Measurements from ENCODE around the gene GABBR2.
"Not testable (repeated sequence)": the region's sequence is repeated elsewhere in the genome, so short reads cannot be mapped to it uniquely, and the experiment has no call there.

GABBR2 gene

GRCh38 chr9:98283143-98283542 lies 425.6 kb downstream of the GABBR2 start:
- in situ Hi-C loops (cut with MboI; ENCODE audit: low sequenced_read_pairs) = not testable (repeated sequence)

- in situ Hi-C loops (cut with MboI; ENCODE audit: low sequenced_read_pairs) = no loop called here
Observed at GRCh38 chr9:98281281-98281680, 427.5 kb downstream of the GABBR2 start.

GRCh38 chr9:98280574-98280973 lies 428.2 kb downstream of the GABBR2 start:
- in situ Hi-C loops (cut with MboI; ENCODE audit: low sequenced_read_pairs) = no loop called here

GRCh38 chr9:98280162-98280561 lies 428.6 kb downstream of the GABBR2 start:
- in situ Hi-C loops (cut with MboI; ENCODE audit: low sequenced_read_pairs) = no loop called here

- in situ Hi-C loops (cut with MboI; ENCODE audit: low sequenced_read_pairs) = no loop called here
Observed at GRCh38 chr9:98276907-98277469, 431.7 kb downstream of the GABBR2 start.

GRCh38 chr9:98275159-98275558 lies 433.6 kb downstream of the GABBR2 start:
- in situ Hi-C loops (cut with MboI; ENCODE audit: low sequenced_read_pairs) = no loop called here

GRCh38 chr9:98272083-98272482 lies 436.7 kb downstream of the GABBR2 start:
- in situ Hi-C loops (cut with MboI; ENCODE audit: low sequenced_read_pairs) = loop anchor here (25.0 kb wide), 1 partner anchor 585 kb away; the partner anchor contains the start of gene XPA

GRCh38 chr9:98271479-98271878 lies 437.3 kb downstream of the GABBR2 start:
- in situ Hi-C loops (cut with MboI; ENCODE audit: low sequenced_read_pairs) = loop anchor here (25.0 kb wide), 1 partner anchor 584 kb away; the partner anchor contains the start of gene XPA

- in situ Hi-C loops (cut with MboI; ENCODE audit: low sequenced_read_pairs) = loop anchor here (25.0 kb wide), 1 partner anchor 583 kb away; the partner anchor contains the start of gene XPA
Observed at GRCh38 chr9:98270284-98270683, 438.5 kb downstream of the GABBR2 start.

GRCh38 chr9:98269652-98270051 lies 439.1 kb downstream of the GABBR2 start:
- in situ Hi-C loops (cut with MboI; ENCODE audit: low sequenced_read_pairs) = loop anchor here (25.0 kb wide), 1 partner anchor 582 kb away; the partner anchor contains the start of gene XPA

GRCh38 chr9:98267556-98267955 lies 441.2 kb downstream of the GABBR2 start:
- in situ Hi-C loops (cut with MboI; ENCODE audit: low sequenced_read_pairs) = loop anchor here (25.0 kb wide), 1 partner anchor 580 kb away; the partner anchor contains the start of gene XPA

- in situ Hi-C loops (cut with MboI; ENCODE audit: low sequenced_read_pairs) = loop anchor here (25.0 kb wide), 1 partner anchor 577 kb away; the partner anchor contains the start of gene XPA
Observed at GRCh38 chr9:98264516-98264915, 444.2 kb downstream of the GABBR2 start.

GRCh38 chr9:98263482-98264357 lies 445.0 kb downstream of the GABBR2 start:
- in situ Hi-C loops (cut with MboI; ENCODE audit: low sequenced_read_pairs) = loop anchor here (25.0 kb wide), 1 partner anchor 576 kb away; the partner anchor contains the start of gene XPA

GRCh38 chr9:98263080-98263479 lies 445.7 kb downstream of the GABBR2 start:
- in situ Hi-C loops (cut with MboI; ENCODE audit: low sequenced_read_pairs) = loop anchor here (25.0 kb wide), 1 partner anchor 576 kb away; the partner anchor contains the start of gene XPA

- in situ Hi-C loops (cut with MboI; ENCODE audit: low sequenced_read_pairs) = loop anchor here (25.0 kb wide), 1 partner anchor 575 kb away; the partner anchor contains the start of gene XPA
Observed at GRCh38 chr9:98262056-98262455, 446.7 kb downstream of the GABBR2 start.

GRCh38 chr9:98260635-98261034 lies 448.1 kb downstream of the GABBR2 start:
- in situ Hi-C loops (cut with MboI; ENCODE audit: low sequenced_read_pairs) = loop anchor here (25.0 kb wide), 1 partner anchor 573 kb away; the partner anchor contains the start of gene XPA

- in situ Hi-C loops (cut with MboI; ENCODE audit: low sequenced_read_pairs) = loop anchor here (10.0 to 25.0 kb wide), 2 partner anchors 185 to 572 kb away; partner anchors contain the start of gene XPA
Observed at GRCh38 chr9:98259791-98260190, 448.9 kb downstream of the GABBR2 start.

- in situ Hi-C loops (cut with MboI; ENCODE audit: low sequenced_read_pairs) = loop anchor here (10.0 to 25.0 kb wide), 2 partner anchors 182 to 569 kb away; partner anchors contain the start of gene XPA
Observed at GRCh38 chr9:98256756-98257155, 452.0 kb downstream of the GABBR2 start.

GRCh38 chr9:98255578-98256296 lies 453.0 kb downstream of the GABBR2 start, which contains the start of gene TBC1D2:
Gene TBC1D2, minus strand, starts transcription at chr9:98255649. Its CDS starts 108 bp downstream, at chr9:98255541.
- in situ Hi-C loops (cut with MboI; ENCODE audit: low sequenced_read_pairs) = loop anchor here (10.0 to 25.0 kb wide), 2 partner anchors 181 to 568 kb away; partner anchors contain the start of gene XPA

GRCh38 chr9:98255061-98255577 lies 453.6 kb downstream of the GABBR2 start:
- in situ Hi-C loops (cut with MboI; ENCODE audit: low sequenced_read_pairs) = loop anchor here (10.0 to 25.0 kb wide), 2 partner anchors 180 to 568 kb away; partner anchors contain the start of gene XPA
